ENCODE results near the gene ADAP1.
"Not testable (repeated sequence)": the region's sequence is repeated elsewhere in the genome, so short reads cannot be mapped to it uniquely, and the experiment has no call there.

The ADAP1 gene

GRCh38 chr7:954330-955238 is at the start of gene ADAP1:
ADAP1 (minus strand) TSS chr7:954680; CDS start chr7:954477, 203 bp downstream.
- H3K4me3 ChIP-seq: peak within 1 kb of the TSS; percentile 81
- no peak for TF ChIP-seq CTCF (IDR thresholded peaks at IDR 0.05)
- no peak for DNase-seq (ENCODE audit: low spot score)
- H3K27ac ChIP-seq: peak within 1 kb of the TSS in 1 of 2 donors; percentile 71

- not testable (repeated sequence) for DNase-seq (ENCODE audit: low spot score); H3K27ac ChIP-seq; H3K4me3 ChIP-seq
These were observed 48.0 kb upstream of the ADAP1 start for GRCh38 chr7:1002445-1002844.

- H3K4me3 ChIP-seq; H3K27ac ChIP-seq; DNase-seq (ENCODE audit: low spot score): not testable (repeated sequence)
These were observed 47.5 kb upstream of the ADAP1 start for GRCh38 chr7:1002026-1002425.

- H3K27ac ChIP-seq; H3K4me3 ChIP-seq; DNase-seq (ENCODE audit: low spot score): not testable (repeated sequence)
These were observed 46.7 kb upstream of the ADAP1 start for GRCh38 chr7:1001069-1001770.

GRCh38 chr7:999941-1000935 is 45.8 kb upstream of the ADAP1 start:
- Histone ChIP-seq H3K4me3 (no peak overlapping the region), H3K27ac (no peak overlapping the region)
- TF ChIP-seq CTCF (IDR thresholded peaks at IDR 0.05): no peak
- no peak for DNase-seq (ENCODE audit: low spot score)

- Histone ChIP-seq H3K4me3 (no peak overlapping the region), H3K27ac (no peak overlapping the region)
- DNase-seq (ENCODE audit: low spot score): no peak
- no peak for TF ChIP-seq CTCF (IDR thresholded peaks at IDR 0.05)
These were observed 44.8 kb upstream of the ADAP1 start for GRCh38 chr7:999149-999879.

- Histone ChIP-seq H3K4me3 (no peak overlapping the region), H3K27ac (no peak overlapping the region)
- TF ChIP-seq CTCF (IDR thresholded peaks at IDR 0.05): no peak
- DNase-seq (ENCODE audit: low spot score): no peak
These were observed 43.2 kb upstream of the ADAP1 start for GRCh38 chr7:997404-998395.

All from coronary artery (tissue), 2 donors.